ENCODE measurements around the gene SIGLEC14.

- no peak for TF ChIP-seq CTCF (IDR thresholded peaks at IDR 0.05; ENCODE audit: poor library complexity, severe bottlenecking)
- TF ChIP-seq EZH2 (IDR thresholded peaks at IDR 0.05; ENCODE audit: borderline replicate concordance, insufficient read depth, low read length, poor library complexity, severe bottlenecking): no peak
- TF ChIP-seq, protein P1, sequence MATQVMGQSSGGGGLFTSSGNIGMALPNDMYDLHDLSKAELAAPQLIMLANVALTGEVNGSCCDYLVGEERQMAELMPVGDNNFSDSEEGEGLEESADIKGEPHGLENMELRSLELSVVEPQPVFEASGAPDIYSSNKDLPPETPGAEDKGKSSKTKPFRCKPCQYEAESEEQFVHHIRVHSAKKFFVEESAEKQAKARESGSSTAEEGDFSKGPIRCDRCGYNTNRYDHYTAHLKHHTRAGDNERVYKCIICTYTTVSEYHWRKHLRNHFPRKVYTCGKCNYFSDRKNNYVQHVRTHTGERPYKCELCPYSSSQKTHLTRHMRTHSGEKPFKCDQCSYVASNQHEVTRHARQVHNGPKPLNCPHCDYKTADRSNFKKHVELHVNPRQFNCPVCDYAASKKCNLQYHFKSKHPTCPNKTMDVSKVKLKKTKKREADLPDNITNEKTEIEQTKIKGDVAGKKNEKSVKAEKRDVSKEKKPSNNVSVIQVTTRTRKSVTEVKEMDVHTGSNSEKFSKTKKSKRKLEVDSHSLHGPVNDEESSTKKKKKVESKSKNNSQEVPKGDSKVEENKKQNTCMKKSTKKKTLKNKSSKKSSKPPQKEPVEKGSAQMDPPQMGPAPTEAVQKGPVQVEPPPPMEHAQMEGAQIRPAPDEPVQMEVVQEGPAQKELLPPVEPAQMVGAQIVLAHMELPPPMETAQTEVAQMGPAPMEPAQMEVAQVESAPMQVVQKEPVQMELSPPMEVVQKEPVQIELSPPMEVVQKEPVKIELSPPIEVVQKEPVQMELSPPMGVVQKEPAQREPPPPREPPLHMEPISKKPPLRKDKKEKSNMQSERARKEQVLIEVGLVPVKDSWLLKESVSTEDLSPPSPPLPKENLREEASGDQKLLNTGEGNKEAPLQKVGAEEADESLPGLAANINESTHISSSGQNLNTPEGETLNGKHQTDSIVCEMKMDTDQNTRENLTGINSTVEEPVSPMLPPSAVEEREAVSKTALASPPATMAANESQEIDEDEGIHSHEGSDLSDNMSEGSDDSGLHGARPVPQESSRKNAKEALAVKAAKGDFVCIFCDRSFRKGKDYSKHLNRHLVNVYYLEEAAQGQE (IDR thresholded peaks at IDR 0.05; ENCODE audit: borderline replicate concordance): no peak
Observed at GRCh38 chr19:51664131-51664530, 17.5 kb upstream of the SIGLEC14 start.
